HepG2 (cell line): Measurements from ENCODE around the gene PAXX. TPM values are rescaled to one million over a fixed set of nuclear protein-coding genes. Genes with fewer than 3 reads are reported as not detected.

Experiments
- BORCS8-MEF2B ChIP-seq: sonication (generic); formaldehyde crosslinking; IDR thresholded peaks from 2 replicates; pipeline ENCODE4 v1.8.0; 2022; ENCODE audit warnings: mild to moderate bottlenecking, missing genetic modification reagents
- HDAC1 ChIP-seq: sonication (generic); formaldehyde crosslinking; IDR thresholded peaks from 2 replicates; pipeline ENCODE4 v1.5.1; 2020; ENCODE audit warnings: mild to moderate bottlenecking, missing genetic modification reagents
- NFE2 ChIP-seq: sonication (generic); formaldehyde crosslinking; IDR thresholded peaks from 2 replicates; pipeline ENCODE4 v1.4.0; 2020; ENCODE audit warnings: missing genetic modification reagents
- RCOR2 ChIP-seq: IDR thresholded peaks from 2 replicates; pipeline ENCODE4 v1.6.1; 2016; ENCODE audit warnings: missing biosample characterization, missing genetic modification reagents
- SAP130 ChIP-seq: IDR thresholded peaks from 2 replicates; pipeline ENCODE4 v1.6.1; 2016; ENCODE audit warnings: low read depth
- SIX4 ChIP-seq: sonication (generic); formaldehyde crosslinking; IDR thresholded peaks from 2 replicates; pipeline ENCODE4 v1.4.0; 2020; ENCODE audit warnings: missing genetic modification reagents
- SRF ChIP-seq: IDR thresholded peaks from 2 replicates; pipeline ENCODE4 v1.6.1; 2011; ENCODE audit warnings: mild to moderate bottlenecking, low read depth, low read length, moderate library complexity
- TRIM24 ChIP-seq: sonication (generic); formaldehyde crosslinking; IDR thresholded peaks from 2 replicates; pipeline ENCODE4 v1.8.0; 2022; ENCODE audit warnings: mild to moderate bottlenecking, missing genetic modification reagents
- ZNF891 ChIP-seq: sonication (generic); formaldehyde crosslinking; IDR thresholded peaks from 2 replicates; pipeline ENCODE4 v1.5.0; 2020; ENCODE audit warnings: mild to moderate bottlenecking, missing genetic modification reagents
- polyA plus RNA-seq, 8 experiments: library from polyadenylated mRNA; depleted of rRNA in 3 of 8; stranded (reverse) in 7 of 8; unstranded in 1 of 8; fragments of >200 nt; fragmentation: Illumina TruSeq in 4 of 8; extraction: Trizol in 4 of 8; gene quantifications; 2 replicates each; pipeline versions ENCODE4 v1.2.1 to v1.2.3, GENCODE V29; 2011 to 2016; ENCODE audit warnings: low read depth in 4 of 8, missing spikeins in 1 of 8, mixed read lengths in 1 of 8; ENCODE audit not compliant: insufficient read depth in 1 of 8
- total RNA-seq, 5 experiments: library from RNA; depleted of rRNA; stranded (reverse); fragments of >200 nt; fragmentation: Illumina TruSeq; extraction: Trizol; gene quantifications; 2 replicates each; pipeline ENCODE4 v1.2.3, GENCODE V29; 2016; ENCODE audit warnings: low read depth in 1 of 5
- TF ChIP-seq, protein P1 (sequence below): sonication (generic); formaldehyde crosslinking; IDR thresholded peaks from 2 replicates; pipeline ENCODE4 v1.4.0; 2020; ENCODE audit warnings: mild to moderate bottlenecking, low read depth, missing genetic modification reagents
- TF ChIP-seq, protein P2 (sequence below): sonication (generic); formaldehyde crosslinking; IDR thresholded peaks from 2 replicates; pipeline ENCODE4 v1.4.0; 2020; ENCODE audit warnings: missing genetic modification reagents, borderline replicate concordance
- TF ChIP-seq, protein P3 (sequence below): sonication (generic); formaldehyde crosslinking; IDR thresholded peaks from 2 replicates; pipeline ENCODE4 v1.4.0; 2020; ENCODE audit warnings: missing genetic modification reagents

Gene PAXX
- total and polyA plus RNA-seq, 2 of the 13 experiments (the other 11 are each of a cell fraction or from before 2014, with no cell fraction given) = 14.0 to 31.9 TPM

DNA sequence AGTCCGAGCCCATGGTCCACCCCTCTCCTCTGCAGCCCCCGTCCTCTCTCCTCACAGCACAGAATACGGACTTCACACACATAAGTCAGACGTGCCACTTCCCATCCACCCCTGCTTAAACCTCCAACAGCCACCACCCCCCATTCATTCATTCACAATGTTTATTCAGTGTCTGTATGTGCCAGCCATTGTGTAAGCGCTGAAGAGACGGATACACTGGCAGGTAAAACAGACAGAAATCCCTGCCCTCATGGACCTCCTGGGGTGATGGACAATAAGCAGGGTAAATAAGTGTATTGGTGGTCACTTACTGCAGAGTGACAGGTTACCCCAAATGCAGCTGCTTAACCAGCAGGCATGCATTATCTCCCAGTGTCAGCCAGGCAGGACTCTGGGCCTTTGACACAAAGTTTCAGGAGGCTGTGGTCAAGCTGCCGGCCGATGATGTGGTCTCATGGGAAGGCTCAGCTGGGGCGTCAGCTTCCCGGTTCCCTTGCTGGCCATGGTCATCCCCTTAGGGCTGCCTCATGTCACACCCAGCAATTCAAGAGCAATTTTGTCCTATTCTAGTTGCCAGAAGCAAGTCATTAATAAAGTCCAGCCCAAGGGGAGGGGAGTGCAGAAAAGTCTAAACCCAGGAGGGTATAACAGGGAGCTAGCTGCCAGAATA, 1.8 kb upstream of the PAXX start (continued):
- TF ChIP-seq, protein P1, sequence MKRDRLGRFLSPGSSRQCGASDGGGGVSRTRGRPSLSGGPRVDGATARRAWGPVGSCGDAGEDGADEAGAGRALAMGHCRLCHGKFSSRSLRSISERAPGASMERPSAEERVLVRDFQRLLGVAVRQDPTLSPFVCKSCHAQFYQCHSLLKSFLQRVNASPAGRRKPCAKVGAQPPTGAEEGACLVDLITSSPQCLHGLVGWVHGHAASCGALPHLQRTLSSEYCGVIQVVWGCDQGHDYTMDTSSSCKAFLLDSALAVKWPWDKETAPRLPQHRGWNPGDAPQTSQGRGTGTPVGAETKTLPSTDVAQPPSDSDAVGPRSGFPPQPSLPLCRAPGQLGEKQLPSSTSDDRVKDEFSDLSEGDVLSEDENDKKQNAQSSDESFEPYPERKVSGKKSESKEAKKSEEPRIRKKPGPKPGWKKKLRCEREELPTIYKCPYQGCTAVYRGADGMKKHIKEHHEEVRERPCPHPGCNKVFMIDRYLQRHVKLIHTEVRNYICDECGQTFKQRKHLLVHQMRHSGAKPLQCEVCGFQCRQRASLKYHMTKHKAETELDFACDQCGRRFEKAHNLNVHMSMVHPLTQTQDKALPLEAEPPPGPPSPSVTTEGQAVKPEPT (CRISPR knock-in tag) = no peak
- TF ChIP-seq RCOR2 (CRISPR knock-in tag) (no peak), ZNF891 (CRISPR knock-in tag) (no peak), HDAC1 (CRISPR knock-in tag) (0 out of 2 replicates have a peak, but pooled peaks have one; percentile 22), BORCS8-MEF2B (CRISPR knock-in tag) (no peak), SIX4 (CRISPR knock-in tag) (no peak), SAP130 (CRISPR knock-in tag) (peak; percentile 62), SRF (no peak), NFE2 (no peak), TRIM24 (CRISPR knock-in tag) (peak; percentile 56; the same call in 1 of the 2 replicates)
- TF ChIP-seq, protein P2, sequence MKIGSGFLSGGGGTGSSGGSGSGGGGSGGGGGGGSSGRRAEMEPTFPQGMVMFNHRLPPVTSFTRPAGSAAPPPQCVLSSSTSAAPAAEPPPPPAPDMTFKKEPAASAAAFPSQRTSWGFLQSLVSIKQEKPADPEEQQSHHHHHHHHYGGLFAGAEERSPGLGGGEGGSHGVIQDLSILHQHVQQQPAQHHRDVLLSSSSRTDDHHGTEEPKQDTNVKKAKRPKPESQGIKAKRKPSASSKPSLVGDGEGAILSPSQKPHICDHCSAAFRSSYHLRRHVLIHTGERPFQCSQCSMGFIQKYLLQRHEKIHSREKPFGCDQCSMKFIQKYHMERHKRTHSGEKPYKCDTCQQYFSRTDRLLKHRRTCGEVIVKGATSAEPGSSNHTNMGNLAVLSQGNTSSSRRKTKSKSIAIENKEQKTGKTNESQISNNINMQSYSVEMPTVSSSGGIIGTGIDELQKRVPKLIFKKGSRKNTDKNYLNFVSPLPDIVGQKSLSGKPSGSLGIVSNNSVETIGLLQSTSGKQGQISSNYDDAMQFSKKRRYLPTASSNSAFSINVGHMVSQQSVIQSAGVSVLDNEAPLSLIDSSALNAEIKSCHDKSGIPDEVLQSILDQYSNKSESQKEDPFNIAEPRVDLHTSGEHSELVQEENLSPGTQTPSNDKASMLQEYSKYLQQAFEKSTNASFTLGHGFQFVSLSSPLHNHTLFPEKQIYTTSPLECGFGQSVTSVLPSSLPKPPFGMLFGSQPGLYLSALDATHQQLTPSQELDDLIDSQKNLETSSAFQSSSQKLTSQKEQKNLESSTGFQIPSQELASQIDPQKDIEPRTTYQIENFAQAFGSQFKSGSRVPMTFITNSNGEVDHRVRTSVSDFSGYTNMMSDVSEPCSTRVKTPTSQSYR (CRISPR knock-in tag) = peak; percentile 40; the same call in 1 of the 2 replicates
- TF ChIP-seq, protein P3, sequence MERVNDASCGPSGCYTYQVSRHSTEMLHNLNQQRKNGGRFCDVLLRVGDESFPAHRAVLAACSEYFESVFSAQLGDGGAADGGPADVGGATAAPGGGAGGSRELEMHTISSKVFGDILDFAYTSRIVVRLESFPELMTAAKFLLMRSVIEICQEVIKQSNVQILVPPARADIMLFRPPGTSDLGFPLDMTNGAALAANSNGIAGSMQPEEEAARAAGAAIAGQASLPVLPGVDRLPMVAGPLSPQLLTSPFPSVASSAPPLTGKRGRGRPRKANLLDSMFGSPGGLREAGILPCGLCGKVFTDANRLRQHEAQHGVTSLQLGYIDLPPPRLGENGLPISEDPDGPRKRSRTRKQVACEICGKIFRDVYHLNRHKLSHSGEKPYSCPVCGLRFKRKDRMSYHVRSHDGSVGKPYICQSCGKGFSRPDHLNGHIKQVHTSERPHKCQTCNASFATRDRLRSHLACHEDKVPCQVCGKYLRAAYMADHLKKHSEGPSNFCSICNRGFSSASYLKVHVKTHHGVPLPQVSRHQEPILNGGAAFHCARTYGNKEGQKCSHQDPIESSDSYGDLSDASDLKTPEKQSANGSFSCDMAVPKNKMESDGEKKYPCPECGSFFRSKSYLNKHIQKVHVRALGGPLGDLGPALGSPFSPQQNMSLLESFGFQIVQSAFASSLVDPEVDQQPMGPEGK (CRISPR knock-in tag) = 0 out of 2 replicates have a peak, but pooled peaks have one; percentile 28
